Sigmoid colon (tissue), 7 donors: ENCODE data around the gene ZNF644. TPM values are rescaled to one million over a fixed set of nuclear protein-coding genes. Genes with fewer than 3 reads are reported as not detected.
A peak's percentile ranks its signal among the peaks of the same experiment; 100 is the strongest.

ENCODE experiments used
- DNase-seq: peaks from one replicate; pipeline ENCODE4 v3.0.0-alpha.2; 2019
- H3K27ac ChIP-seq, 4 donors: fragments of 200-600 bp; sonication (generic); one replicate each; pipeline ENCODE4 v1.5.1; 2016 to 2019; ENCODE audit warnings: mild to moderate bottlenecking in 1 of 4
- H3K27me3 ChIP-seq, 3 donors: fragments of 200-600 bp; sonication (generic); one replicate each; pipeline ENCODE4 v1.5.1; 2019; ENCODE audit warnings: mild to moderate bottlenecking in 1 of 3
- H3K36me3 ChIP-seq, 4 donors: fragments of 200-600 bp; sonication (generic); one replicate each; pipeline ENCODE4 v1.5.1; 2016 to 2019
- H3K4me1 ChIP-seq, 4 donors: fragments of 200-600 bp; sonication (generic); one replicate each; pipeline ENCODE4 v1.5.1; 2017 to 2019
- H3K4me3 ChIP-seq, 4 donors: fragments of 200-600 bp; sonication (generic); one replicate each; pipeline ENCODE4 v1.5.1; 2017 to 2019; ENCODE audit warnings: mild to moderate bottlenecking in 2 of 4, moderate library complexity in 1 of 4
- H3K9me3 ChIP-seq, 4 donors: fragments of 200-600 bp in 3 of 4; sonication (generic) in 3 of 4; one replicate each; pipeline versions ENCODE4 v1.5.1 to v1.6.1; 2013 to 2019
- EP300 ChIP-seq, 4 donors: sonication (generic); formaldehyde crosslinking; IDR thresholded peaks; one replicate each; pipeline ENCODE4 v1.6.1; 2017; ENCODE audit warnings: antibody characterized with exemption in 4 of 4
- POLR2A ChIP-seq, 2 donors: fragments of 450-650 bp; IDR thresholded peaks; one replicate each; pipeline ENCODE4 v1.6.1; 2016; ENCODE audit warnings: antibody characterized with exemption in 2 of 2, mild to moderate bottlenecking in 2 of 2, moderate library complexity in 2 of 2
- POLR2AphosphoS5 ChIP-seq, 4 donors: sonication (generic); formaldehyde crosslinking; IDR thresholded peaks; one replicate each; pipeline ENCODE4 v1.6.1; 2017; ENCODE audit warnings: antibody characterized with exemption in 4 of 4
- WGBS, 2 donors: extraction: QIAGEN DNeasy Blood & Tissue Kit; methylation state at CpG; one replicate each; pipeline ENCODE4 v1.1.7; 2013; 5-methylcytosine and 5-hydroxymethylcytosine counted together
- intact Hi-C: fragments of 100-400 bp; cut with DNase I; formaldehyde crosslinking; loops from one replicate; pipeline ENCODE4 v1.15.1; 2023
- polyA plus RNA-seq, 3 donors: library from polyadenylated mRNA; stranded (reverse); fragments of 200-250 nt; gene quantifications; one replicate each; pipeline ENCODE4 v1.2.3, GENCODE V29; 2013
- total RNA-seq, 4 donors: library from RNA; depleted of rRNA; stranded (reverse); fragments of >200 nt; gene quantifications; one replicate each; pipeline ENCODE4 v1.1.0, GENCODE V29; 2016
- TF ChIP-seq, protein P1 (sequence below), 4 experiments: fragments of 450-650 bp in 3 of 4; fragments of 200-600 bp in 1 of 4; IDR thresholded peaks; one replicate each; pipeline ENCODE4 v1.5.1; 2016 to 2019; ENCODE audit warnings: antibody characterized with exemption in 4 of 4, mild to moderate bottlenecking in 3 of 4, moderate library complexity in 2 of 4
- donor health status: healthy with polysubstance abuse.
- donor health status: Bipolar disorder and iron deficiency.
- donor health status: healthy.

The ZNF644 gene
- total and polyA plus RNA-seq, 7 donors = 17.4 to 74.2 (median 55.1) TPM

GRCh38 chr1:91011726-91012125 lies 10.1 kb downstream of the ZNF644 start:
- no peak overlapping the region for H3K4me3 ChIP-seq
- peaks cover 0 to 69% (median 35%) of the 10 kb centered on the region in 4 donors for H3K4me1 ChIP-seq
- H3K27me3 ChIP-seq = no peaks in the 10 kb centered on the region
- intact Hi-C loops = no loop called here
- no peaks in the 10 kb centered on the region for H3K36me3 ChIP-seq
- no peak for DNase-seq
- WGBS, 2 donors = 1 to 16% methylated on average over 1 of the region's 1 CpG
- peak overlapping the region in 2 of 4 donors; percentile 6 to 47 for H3K27ac ChIP-seq
- H3K9me3 ChIP-seq = no peaks in the 10 kb centered on the region
- TF ChIP-seq, protein P1, sequence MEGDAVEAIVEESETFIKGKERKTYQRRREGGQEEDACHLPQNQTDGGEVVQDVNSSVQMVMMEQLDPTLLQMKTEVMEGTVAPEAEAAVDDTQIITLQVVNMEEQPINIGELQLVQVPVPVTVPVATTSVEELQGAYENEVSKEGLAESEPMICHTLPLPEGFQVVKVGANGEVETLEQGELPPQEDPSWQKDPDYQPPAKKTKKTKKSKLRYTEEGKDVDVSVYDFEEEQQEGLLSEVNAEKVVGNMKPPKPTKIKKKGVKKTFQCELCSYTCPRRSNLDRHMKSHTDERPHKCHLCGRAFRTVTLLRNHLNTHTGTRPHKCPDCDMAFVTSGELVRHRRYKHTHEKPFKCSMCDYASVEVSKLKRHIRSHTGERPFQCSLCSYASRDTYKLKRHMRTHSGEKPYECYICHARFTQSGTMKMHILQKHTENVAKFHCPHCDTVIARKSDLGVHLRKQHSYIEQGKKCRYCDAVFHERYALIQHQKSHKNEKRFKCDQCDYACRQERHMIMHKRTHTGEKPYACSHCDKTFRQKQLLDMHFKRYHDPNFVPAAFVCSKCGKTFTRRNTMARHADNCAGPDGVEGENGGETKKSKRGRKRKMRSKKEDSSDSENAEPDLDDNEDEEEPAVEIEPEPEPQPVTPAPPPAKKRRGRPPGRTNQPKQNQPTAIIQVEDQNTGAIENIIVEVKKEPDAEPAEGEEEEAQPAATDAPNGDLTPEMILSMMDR (IDR thresholded peaks at IDR 0.05) = no peak
- TF ChIP-seq POLR2AphosphoS5 (IDR thresholded peaks at IDR 0.05) (no peak), POLR2A (IDR thresholded peaks at IDR 0.05) (no peak), EP300 (IDR thresholded peaks at IDR 0.05) (no peak)

DNA sequence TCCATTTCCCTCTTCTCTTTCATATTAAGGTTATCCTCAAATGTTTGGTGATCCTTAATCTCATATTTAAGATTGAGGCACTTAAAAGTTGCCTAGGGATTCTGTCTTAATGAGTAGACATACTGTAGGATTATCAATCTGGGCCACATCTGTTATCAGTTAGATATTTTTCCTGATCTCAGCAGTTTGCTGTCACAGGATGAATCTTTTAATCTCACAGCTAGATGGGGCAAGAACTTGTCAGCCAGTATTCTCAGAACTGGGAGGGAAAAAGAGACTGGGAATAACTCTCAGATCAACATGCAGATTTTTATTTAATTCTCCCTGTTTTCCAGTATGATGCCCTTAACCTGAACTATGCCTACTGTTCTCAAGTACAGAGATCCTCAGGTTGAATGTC lies 14.0 kb downstream of the ZNF644 start:
- no peak for DNase-seq
- TF ChIP-seq EP300 (IDR thresholded peaks at IDR 0.05) = no peak
- TF ChIP-seq POLR2A (IDR thresholded peaks at IDR 0.05) = no peak
- TF ChIP-seq, protein P1 (IDR thresholded peaks at IDR 0.05) = no peak
- no peak for TF ChIP-seq POLR2AphosphoS5 (IDR thresholded peaks at IDR 0.05)
- intact Hi-C loops = no loop called here
- Histone ChIP-seq H3K27ac (no peak overlapping the region), H3K9me3 (no peaks in the 10 kb centered on the region), H3K4me1 (peaks cover 0 to 43% (median 16%) of the 10 kb centered on the region in 4 donors), H3K27me3 (no peaks in the 10 kb centered on the region), H3K36me3 (no peaks in the 10 kb centered on the region), H3K4me3 (no peak overlapping the region)

DNA sequence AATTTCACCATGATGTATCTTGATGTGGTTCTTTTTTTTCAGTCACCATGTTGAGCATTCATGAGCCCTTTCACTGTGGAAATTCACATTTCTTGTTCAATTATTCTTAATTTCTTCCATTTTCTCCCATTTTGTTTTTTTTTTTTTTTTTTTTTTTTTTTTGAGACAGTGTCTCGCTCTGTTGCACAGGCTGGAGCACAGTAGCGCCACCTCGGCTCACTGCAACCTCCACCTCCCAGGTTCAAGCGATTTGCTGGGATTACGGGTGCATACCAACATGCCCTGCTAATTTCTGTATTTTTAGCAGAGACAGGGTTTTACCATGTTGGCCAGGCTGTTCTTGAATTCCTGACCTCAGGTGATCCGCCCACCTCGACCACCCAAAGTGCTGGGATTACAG lies 14.7 kb downstream of the ZNF644 start:
- TF ChIP-seq, protein P1 (IDR thresholded peaks at IDR 0.05) = no peak
- no peak for TF ChIP-seq EP300 (IDR thresholded peaks at IDR 0.05)
- no peak for TF ChIP-seq POLR2AphosphoS5 (IDR thresholded peaks at IDR 0.05)
- TF ChIP-seq POLR2A (IDR thresholded peaks at IDR 0.05) = no peak
- Histone ChIP-seq H3K36me3 (no peaks in the 10 kb centered on the region), H3K27me3 (no peaks in the 10 kb centered on the region), H3K4me1 (peaks cover 0 to 35% (median 12%) of the 10 kb centered on the region in 4 donors), H3K4me3 (no peak overlapping the region), H3K27ac (no peak overlapping the region), H3K9me3 (no peaks in the 10 kb centered on the region)
- DNase-seq = no peak
- WGBS, 2 donors = 95 to 97% methylated on average over 7 of the region's 7 CpGs
- intact Hi-C loops = no loop called here

- Histone ChIP-seq H3K4me1 (peaks cover 0 to 27% (median 5%) of the 10 kb centered on the region in 4 donors), H3K4me3 (no peak overlapping the region), H3K27me3 (no peaks in the 10 kb centered on the region), H3K27ac (no peak overlapping the region), H3K36me3 (no peaks in the 10 kb centered on the region), H3K9me3 (no peaks in the 10 kb centered on the region)
- intact Hi-C loops = no loop called here
- TF ChIP-seq EP300 (IDR thresholded peaks at IDR 0.05) (no peak), POLR2A (IDR thresholded peaks at IDR 0.05) (no peak), POLR2AphosphoS5 (IDR thresholded peaks at IDR 0.05) (no peak)
- TF ChIP-seq, protein P1 (IDR thresholded peaks at IDR 0.05) = no peak
- 94 to 98% methylated on average over 2 of the region's 2 CpGs for WGBS, 2 donors
- DNase-seq = no peak
Observed at GRCh38 chr1:91006113-91006908, 15.5 kb downstream of the ZNF644 start.
